K562 (cell line): ENCODE measurements around the gene ING4. TPM values are rescaled to one million over a fixed set of nuclear protein-coding genes. Genes with fewer than 3 reads are reported as not detected.

Experiments
- ATAC-seq: fragments of 200-7000 bp; cut with Tn5 transposase; 3 replicates; pipeline ENCODE4 v1.9.1; 2020; ENCODE audit warnings: moderate library complexity
- BruUV-seq: library from RNA; stranded (reverse); fragments of 400-500 nt; replicated peaks from 2 replicates; lab custom pipeline; 2021; lab: Mats Ljungman, UMichigan
- CTCF ChIA-PET: fragments of 300-600 bp; formaldehyde crosslinking; extraction: SDS; loops from one replicate; lab custom pipeline; 2021; ENCODE audit warnings: low intra/inter-chr PET ratio; lab: Yijun Ruan, JAX
- POLR2A ChIA-PET: fragments of 300-600, 350-650 bp; sonication (Branson Sonifier 250); formaldehyde crosslinking; extraction: SDS; loops from one replicate; lab custom pipeline; 2021; ENCODE audit warnings: antibody characterized with exemption, inconsistent platforms; lab: Yijun Ruan, JAX
- DNase-seq, 4 experiments: peaks; one replicate each; pipeline versions ENCODE4 v3.0.0 to v3.0.0-alpha.2; 2011 to 2018; ENCODE audit warnings: low spot score in 3 of 4, mixed read lengths in 3 of 4; ENCODE audit errors: extremely low read depth in 1 of 4
- FAIRE-seq: peaks from 2 replicates; lab custom pipeline; 2011; peaks lifted over from hg19 to GRCh38; lab: Jason Lieb, UNC
- H2AFZ ChIP-seq: 2 replicates; pipeline ENCODE4 v1.6.0; 2011; ENCODE audit warnings: low read depth, low read length, control low read depth, inconsistent platforms
- H3K27ac ChIP-seq: fragments of 200-600 bp; 3 replicates; pipeline ENCODE4 v1.8.0; 2011; ENCODE audit warnings: low read depth, mild to moderate bottlenecking, control low read depth, inconsistent platforms, low read length, moderate library complexity, mixed read lengths; ENCODE audit errors: extremely low read depth
- H3K27me3 ChIP-seq, 2 experiments: fragments of 300-600 bp in 1 of 2; 2 replicates in 1 of 2; 3 replicates in 1 of 2; pipeline versions ENCODE4 v1.6.0 to v1.8.0; 2011; ENCODE audit warnings: inconsistent platforms in 2 of 2, low read length in 2 of 2, mild to moderate bottlenecking in 1 of 2, mixed read lengths in 1 of 2, moderate library complexity in 1 of 2; ENCODE audit not compliant: control insufficient read depth in 2 of 2, insufficient read depth in 2 of 2
- H3K36me3 ChIP-seq: fragments of 300-600 bp; 3 replicates; pipeline ENCODE4 v1.8.0; 2011; ENCODE audit warnings: mild to moderate bottlenecking, low read length, inconsistent platforms; ENCODE audit not compliant: control insufficient read depth, insufficient read depth
- H3K4me1 ChIP-seq, 2 experiments: fragments of 200-600 bp in 1 of 2; replicated peaks in 1 of 2; 2 replicates in 1 of 2; 3 replicates in 1 of 2; pipeline versions ENCODE4 v1.5.1 to v1.8.0; 2011; ENCODE audit warnings: inconsistent platforms in 2 of 2, low read length in 2 of 2, mild to moderate bottlenecking in 1 of 2, mixed read lengths in 1 of 2, moderate library complexity in 1 of 2; ENCODE audit not compliant: control insufficient read depth in 2 of 2, insufficient read depth in 2 of 2
- H3K4me2 ChIP-seq: 2 replicates; pipeline ENCODE4 v1.6.1; 2011; ENCODE audit warnings: low read length, control low read depth, inconsistent platforms, mixed read lengths; ENCODE audit not compliant: insufficient read depth
- H3K4me3 ChIP-seq: fragments of 200-600 bp; sonication (generic), shearing (Covaris generic); 2 replicates; pipeline ENCODE4 v1.5.1; 2016; ENCODE audit warnings: control low read depth, inconsistent platforms
- H3K79me2 ChIP-seq: fragments of 200-600 bp; 3 replicates; pipeline ENCODE4 v1.8.0; 2011; ENCODE audit warnings: low read length, inconsistent platforms; ENCODE audit not compliant: control insufficient read depth, insufficient read depth
- H3K9ac ChIP-seq, 2 experiments: 2 replicates each; pipeline versions ENCODE4 v1.6.0 to v1.6.1; 2011; ENCODE audit warnings: low read depth in 2 of 2, low read length in 2 of 2, control low read depth in 1 of 2, inconsistent platforms in 1 of 2, mild to moderate bottlenecking in 1 of 2, mixed read lengths in 1 of 2; ENCODE audit not compliant: insufficient read depth in 1 of 2
- H3K9me1 ChIP-seq: one replicate; pipeline ENCODE4 v1.6.0; 2011; ENCODE audit warnings: inconsistent platforms, mild to moderate bottlenecking, low read length, moderate library complexity; ENCODE audit not compliant: control insufficient read depth, insufficient read depth
- H3K9me3 ChIP-seq: replicated peaks from 2 replicates; pipeline ENCODE4 v1.5.1; 2011; ENCODE audit warnings: low read depth, low read length, inconsistent platforms; ENCODE audit not compliant: control insufficient read depth, insufficient read depth
- H4K20me1 ChIP-seq: replicated peaks from 2 replicates; pipeline ENCODE4 v1.6.1; 2011; ENCODE audit warnings: low read length, inconsistent platforms, mixed read lengths; ENCODE audit not compliant: control insufficient read depth, insufficient read depth
- BMI1 ChIP-seq: fragments of 150-350 bp; IDR thresholded peaks from 2 replicates; pipeline ENCODE4 v1.6.1; 2014; ENCODE audit warnings: low read length
- BRCA1 ChIP-seq, 2 experiments: fragments of 450-650 bp in 1 of 2; sonication (generic) in 1 of 2; formaldehyde crosslinking in 1 of 2; IDR thresholded peaks; 2 replicates each; pipeline versions ENCODE4 v1.5.0 to v1.6.1; 2017 to 2020; ENCODE audit warnings: mild to moderate bottlenecking in 1 of 2, missing genetic modification reagents in 1 of 2
- CTBP1 ChIP-seq: fragments of 450-650 bp; IDR thresholded peaks from 2 replicates; pipeline ENCODE4 v1.6.1; 2016; ENCODE audit warnings: borderline replicate concordance
- IRF1 ChIP-seq: sonication (generic); formaldehyde crosslinking; IDR thresholded peaks from 2 replicates; pipeline ENCODE4 v1.8.0; 2022; ENCODE audit warnings: missing genetic modification reagents, mild to moderate bottlenecking, borderline replicate concordance
- JUND ChIP-seq, 2 experiments: IDR thresholded peaks; 2 replicates in 1 of 2; 3 replicates in 1 of 2; pipeline ENCODE4 v1.6.1; 2011; ENCODE audit warnings: borderline replicate concordance in 2 of 2, low read depth in 2 of 2, low read length in 2 of 2, improper control_type of control experiment in 1 of 2, missing biosample characterization in 1 of 2, missing genetic modification characterization in 1 of 2, missing genetic modification reagents in 1 of 2
- L3MBTL2 ChIP-seq: fragments of 450-650 bp; IDR thresholded peaks from 2 replicates; pipeline ENCODE4 v1.6.1; 2016; ENCODE audit warnings: mild to moderate bottlenecking, moderate library complexity
- MED1 ChIP-seq: sonication (generic); formaldehyde crosslinking; IDR thresholded peaks from 2 replicates; pipeline ENCODE4 v1.8.1; 2023; ENCODE audit warnings: missing genetic modification reagents, borderline replicate concordance
- RAD21 ChIP-seq, 2 experiments: fragments of 250-450 bp in 1 of 2; fragments of 450-650 bp in 1 of 2; sonication (Bioruptor Pico) in 1 of 2; formaldehyde crosslinking in 1 of 2; IDR thresholded peaks in 1 of 2; conservative IDR thresholded peaks in 1 of 2; 2 replicates each; pipeline versions ENCODE4 v1.4.0 to v1.8.0; 2020 to 2022; ENCODE audit warnings: mild to moderate bottlenecking in 2 of 2, moderate library complexity in 1 of 2
- SMC3 ChIP-seq: conservative IDR thresholded peaks from 2 replicates; pipeline ENCODE4 v1.6.1; 2011; ENCODE audit warnings: low read depth, low read length, improper control_type of control experiment; ENCODE audit not compliant: insufficient read depth
- SP2 ChIP-seq: IDR thresholded peaks from 2 replicates; pipeline ENCODE4 v1.6.1; 2011; ENCODE audit warnings: mild to moderate bottlenecking, low read depth, low read length, moderate library complexity; ENCODE audit not compliant: poor library complexity, severe bottlenecking; ENCODE audit errors: extremely low read depth
- STAG1 ChIP-seq: sonication (generic); formaldehyde crosslinking; IDR thresholded peaks from 2 replicates; pipeline ENCODE4 v1.5.0; 2020; ENCODE audit warnings: missing genetic modification reagents, borderline replicate concordance
- TFAP4 ChIP-seq: sonication (generic); formaldehyde crosslinking; IDR thresholded peaks from 2 replicates; pipeline ENCODE4 v1.8.0; 2022; ENCODE audit warnings: missing genetic modification reagents, mild to moderate bottlenecking, moderate library complexity, borderline replicate concordance
- TRIM24 ChIP-seq, 2 experiments: fragments of 450-650 bp; IDR thresholded peaks; 2 replicates each; pipeline ENCODE4 v1.6.1; 2016
- YY1 ChIP-seq, 3 experiments: IDR thresholded peaks; 2 replicates each; pipeline ENCODE4 v1.6.1; 2011; ENCODE audit warnings: low read length in 2 of 3, mild to moderate bottlenecking in 2 of 3, moderate library complexity in 2 of 3, borderline replicate concordance in 1 of 3, control low read depth in 1 of 3, low read depth in 1 of 3; ENCODE audit not compliant: insufficient read depth in 3 of 3, insufficient replicate concordance in 2 of 3, control insufficient read depth in 1 of 3, insufficient read length in 1 of 3; ENCODE audit errors: extremely low read depth in 1 of 3
- ZNF253 ChIP-seq: fragments of 250-450 bp; sonication (Bioruptor Pico); conservative IDR thresholded peaks from 2 replicates; pipeline ENCODE4 v1.6.1; 2021; ENCODE audit warnings: mild to moderate bottlenecking
- ZNF347 ChIP-seq: fragments of 450-650 bp; formaldehyde crosslinking; IDR thresholded peaks from 2 replicates; pipeline ENCODE4 v1.4.0; 2020; ENCODE audit warnings: low read depth, mild to moderate bottlenecking, moderate library complexity
- WGBS: fragments of 100-300 bp; shearing (Covaris generic); methylation state at CpG from one replicate; pipeline ENCODE4 v1.1.6; 2016; ENCODE audit warnings: low coverage, mixed read lengths; ENCODE audit not compliant: insufficient coverage; ENCODE audit errors: missing lambda C conversion rate; 5-methylcytosine and 5-hydroxymethylcytosine counted together
- in situ Hi-C: fragments of 300-500 bp; cut with MboI; formaldehyde crosslinking; loops from 4 replicates; pipeline ENCODE4 v1.15.0; 2018; ENCODE audit warnings: inconsistent platforms, mixed read lengths
- intact Hi-C: fragments of 100-400 bp; cut with micrococcal nuclease; formaldehyde crosslinking; loops from 2 replicates; pipeline ENCODE4 v1.14.2; 2022
- polyA plus RNA-seq, 8 experiments: library from polyadenylated mRNA; depleted of rRNA in 4 of 8; stranded (reverse) in 5 of 8; unstranded in 3 of 8; fragments of >200 nt; fragmentation: Nextera tagmentation in 2 of 8; fragmentation: Illumina TruSeq in 1 of 8; extraction: Ambion mirVana in 2 of 8; extraction: Trizol in 1 of 8; gene quantifications; 2 replicates each; pipeline versions ENCODE4 v1.2.1 to v1.2.3, GENCODE V29; 2011 to 2014; ENCODE audit warnings: inconsistent platforms in 1 of 8, missing spikeins in 1 of 8
- total RNA-seq, 7 experiments: library from RNA; depleted of rRNA in 6 of 7; stranded (reverse); fragments of >200 nt in 6 of 7; fragmentation: Illumina TruSeq in 2 of 7; extraction: Trizol in 2 of 7; gene quantifications; 2 replicates each; pipeline versions ENCODE4 v1.2.1 to v1.2.3, GENCODE V29; 2011 to 2021; ENCODE audit warnings: low replicate concordance in 1 of 7

Gene ING4
- total and polyA plus RNA-seq, 9 of the 15 experiments (the other 6 are each of a cell fraction or from before 2014, with no cell fraction given), result 6.6 to 30.2 (median 15.7) TPM

- H3K4me2 ChIP-seq, result no peak overlapping the region
- DNase-seq (peak; percentile 40 to 64 (median 54)), FAIRE-seq (peak; percentile 79), ATAC-seq (peak; percentile 88)
- H3K27ac ChIP-seq, result no peak overlapping the region
- ChIA-PET CTCF (interaction anchor here (0.9 to 1.4 kb wide), 2 partner anchors 81 to 134 kb away, joined by 3 to 5 read pairs; no protein-coding TSS in a partner anchor), POLR2A (interaction anchor here (0.5 to 2.8 kb wide), 4 partner anchors 8 to 375 kb away, joined by 3 to 11 read pairs (median 3); partner anchors contain the start of gene ZNF384)
- H3K9me1 ChIP-seq, result no peaks in the 10 kb centered on the region
- H3K9me3 ChIP-seq, result no peaks in the 10 kb centered on the region
- intact Hi-C loops, result no loop called here
- no peaks in the 10 kb centered on the region for H3K79me2 ChIP-seq
- peaks cover 11 to 27% of the 10 kb centered on the region in 2 experiments; a peak in 4 of 5 replicates for H3K27me3 ChIP-seq
- H3K9ac ChIP-seq, result no peak overlapping the region
- H3K4me1 ChIP-seq, result peaks cover 0 to 30% of the 10 kb centered on the region in 2 experiments; a peak in 2 of 5 replicates
- no peaks in the 10 kb centered on the region for H3K36me3 ChIP-seq
- no peak overlapping the region for H3K4me3 ChIP-seq
- no peaks in the 10 kb centered on the region for H4K20me1 ChIP-seq
- no peak overlapping the region for H2AFZ ChIP-seq
- in situ Hi-C loops, result no loop called here
- no TSS peak for BruUV-seq
- WGBS, result 13% methylated on average over 4 of the region's 17 CpGs
- TF ChIP-seq MED1 (CRISPR knock-in tag) (no peak), BRCA1 (IDR thresholded peaks at IDR 0.05) (no peak), BRCA1 (CRISPR knock-in tag; IDR thresholded peaks at IDR 0.05) (no peak), SP2 (no peak), SMC3 (peak; percentile 77), STAG1 (CRISPR knock-in tag) (peak; percentile 53; the same call in 1 of the 2 replicates), BMI1 (no peak), L3MBTL2 (no peak), ZNF347 (CRISPR knock-in tag) (no peak), TRIM24 (IDR thresholded peaks at IDR 0.05) (no peak), YY1 (IDR thresholded peaks at IDR 0.05; ENCODE audit: borderline replicate concordance in 1 of 3, control insufficient read depth in 1 of 3, extremely low read depth in 1 of 3, insufficient read depth in 3 of 3, insufficient read length in 1 of 3, insufficient replicate concordance in 2 of 3, low read depth in 1 of 3, low read length in 2 of 3) (peak in 1 of 3 experiments; percentile 40), IRF1 (no peak), TFAP4 (peak; percentile 17; the same call in 1 of the 2 replicates), JUND (IDR thresholded peaks at IDR 0.05; ENCODE audit: borderline replicate concordance, low read depth, low read length) (no peak), JUND (tag; IDR thresholded peaks at IDR 0.05; ENCODE audit: borderline replicate concordance, low read depth, low read length) (0 out of 3 replicates have a peak, but pooled peaks have one; percentile 22), RAD21 (CRISPR knock-in tag; conservative IDR thresholded peaks at IDR 0.05 in 1 of 2, IDR thresholded peaks at IDR 0.05 in 1 of 2) (peak; percentile 57 to 80), ZNF253 (no peak), CTBP1 (0 out of 2 replicates have a peak, but pooled peaks have one; percentile 17)
These were observed 34.8 kb upstream of the ING4 start for GRCh38 chr12:6697584-6698351.
